ENCODE results near the gene CD300A. TPM values are rescaled to one million over a fixed set of nuclear protein-coding genes. Genes with fewer than 3 reads are reported as not detected.
A peak's percentile ranks its signal among the peaks of the same experiment; 100 is the strongest.

The CD300A gene
- total and polyA plus RNA-seq, 12 donors = 1.6 to 26.6 (median 12.8) TPM

GRCh38 chr17:74449306-74449705, 17.1 kb upstream of the CD300A start:
- Histone ChIP-seq H3K4me3 (no peak overlapping the region), H3K27me3 (no peaks in the 10 kb centered on the region), H3K27ac (peak overlapping the region in 1 of 5 donors; percentile 69), H3K36me3 (replicated peaks in 1 of 2) (no peaks in the 10 kb centered on the region), H3K9me3 (replicated peaks in 1 of 3) (no peaks in the 10 kb centered on the region), H3K4me1 (replicated peaks in 1 of 2) (peaks cover 13 to 25% of the 10 kb centered on the region in 2 donors)
- TF ChIP-seq POLR2A (IDR thresholded peaks at IDR 0.05) (no peak), CTCF (IDR thresholded peaks at IDR 0.05) (no peak)
- intact Hi-C loops (cut with DNase I) = no loop called here
- no peak for DNase-seq
- WGBS, 4 donors = 83 to 91% (median 87%) methylated on average over 6 to 11 of the region's 11 CpGs

GRCh38 chr17:74449773-74450172, 16.7 kb upstream of the CD300A start:
- H3K27ac ChIP-seq = peak overlapping the region in 1 of 5 donors; percentile 69
- H3K9me3 ChIP-seq (replicated peaks in 1 of 3) = no peaks in the 10 kb centered on the region
- TF ChIP-seq CTCF (IDR thresholded peaks at IDR 0.05) = no peak
- TF ChIP-seq POLR2A (IDR thresholded peaks at IDR 0.05) = no peak
- no peaks in the 10 kb centered on the region for H3K36me3 ChIP-seq (replicated peaks in 1 of 2)
- no peak overlapping the region for H3K4me3 ChIP-seq
- 83 to 92% (median 86%) methylated on average over 3 to 5 of the region's 5 CpGs; no CpG with 5 or more reads in 1 of the 4 donors for WGBS, 4 donors
- peaks cover 14 to 25% of the 10 kb centered on the region in 2 donors for H3K4me1 ChIP-seq (replicated peaks in 1 of 2)
- no peaks in the 10 kb centered on the region for H3K27me3 ChIP-seq
- intact Hi-C loops (cut with DNase I) = no loop called here
- no peak for DNase-seq

GRCh38 chr17:74450231-74450630, 16.2 kb upstream of the CD300A start:
- H3K27ac ChIP-seq = no peak overlapping the region

GRCh38 chr17:74450925-74451403, 15.5 kb upstream of the CD300A start:
- Histone ChIP-seq H3K4me1 (replicated peaks in 1 of 2) (peaks cover 12 to 26% of the 10 kb centered on the region in 2 donors), H3K9me3 (replicated peaks in 1 of 3) (no peaks in the 10 kb centered on the region), H3K4me3 (no peak overlapping the region), H3K27ac (no peak overlapping the region), H3K36me3 (replicated peaks in 1 of 2) (no peaks in the 10 kb centered on the region), H3K27me3 (no peaks in the 10 kb centered on the region)
- 92 to 97% (median 95%) methylated on average over 10 to 13 of the region's 13 CpGs for WGBS, 4 donors
- no peak for DNase-seq
- intact Hi-C loops (cut with DNase I) = no loop called here
- TF ChIP-seq POLR2A (IDR thresholded peaks at IDR 0.05) (no peak), CTCF (IDR thresholded peaks at IDR 0.05) (no peak)

More at GRCh38 chr17:74450231-74450630, 16.2 kb upstream of the CD300A start:
- intact Hi-C loops (cut with DNase I) = no loop called here
- H3K27me3 ChIP-seq = no peaks in the 10 kb centered on the region
- no peak overlapping the region for H3K4me3 ChIP-seq
- no peak for DNase-seq
- H3K4me1 ChIP-seq (replicated peaks in 1 of 2) = peaks cover 12 to 26% of the 10 kb centered on the region in 2 donors
- no peaks in the 10 kb centered on the region for H3K9me3 ChIP-seq (replicated peaks in 1 of 3)
- no peaks in the 10 kb centered on the region for H3K36me3 ChIP-seq (replicated peaks in 1 of 2)
- WGBS, 4 donors = 83 to 98% (median 94%) methylated on average over 3 of the region's 3 CpGs
- TF ChIP-seq POLR2A (IDR thresholded peaks at IDR 0.05) (no peak), CTCF (IDR thresholded peaks at IDR 0.05) (no peak)

All from adrenal gland (tissue), 12 donors.